ENCODE results near the gene FCN3. TPM values are rescaled to one million over a fixed set of nuclear protein-coding genes. Genes with fewer than 3 reads are reported as not detected.
A peak's percentile ranks its signal among the peaks of the same experiment; 100 is the strongest.

The FCN3 gene
- total and polyA plus RNA-seq, 9 of the 15 experiments (the other 6 are each of a cell fraction or from before 2014, with no cell fraction given) = 0.49 TPM; not detected in 8

GRCh38 chr1:27395441-27396195 is 21.0 kb upstream of the FCN3 start (continued):
- TF ChIP-seq ADNP (tag; IDR thresholded peaks at IDR 0.05) = no peak
- TF ChIP-seq L3MBTL2 (IDR thresholded peaks at IDR 0.05) = no peak
- no peak for TF ChIP-seq PTRF (tag; IDR thresholded peaks at IDR 0.05)
- 0 out of 2 replicates have a peak, but pooled peaks have one; percentile 57 for TF ChIP-seq ZC3H11A (IDR thresholded peaks at IDR 0.05; ENCODE audit: low read depth, low read length)
- no peak for TF ChIP-seq ZFP1 (CRISPR knock-in tag; IDR thresholded peaks at IDR 0.05)
- no peak for TF ChIP-seq HBP1 (CRISPR knock-in tag; IDR thresholded peaks at IDR 0.05)
- TF ChIP-seq SMC3 (conservative IDR thresholded peaks at IDR 0.05; ENCODE audit: insufficient read depth, low read depth, low read length) = peak; percentile 93
- TF ChIP-seq MTA3 (IDR thresholded peaks at IDR 0.05; ENCODE audit: borderline replicate concordance) = 0 out of 2 replicates have a peak, but pooled peaks have one; percentile 28
- no peak for TF ChIP-seq ZNF518B (CRISPR knock-in tag; IDR thresholded peaks at IDR 0.05)
- no peak for TF ChIP-seq ZNF592 (IDR thresholded peaks at IDR 0.05)
- 0 out of 2 replicates have a peak, but pooled peaks have one; percentile 48 for TF ChIP-seq HEY1 (CRISPR knock-in tag; IDR thresholded peaks at IDR 0.05; ENCODE audit: borderline replicate concordance)
- TF ChIP-seq MAFG (tag; conservative IDR thresholded peaks at IDR 0.05) = no peak
- TF ChIP-seq ZNF766 (CRISPR knock-in tag; conservative IDR thresholded peaks at IDR 0.05) = 0 out of 2 replicates have a peak, but pooled peaks have one; percentile 23
- TF ChIP-seq FOXJ2 (tag; IDR thresholded peaks at IDR 0.05) = no peak
